H1 (cell line): ENCODE results near the gene PTK6. TPM values are rescaled to one million over a fixed set of nuclear protein-coding genes. Genes with fewer than 3 reads are reported as not detected.

Source experiments
- CTCF ChIA-PET: fragments of 300-600 bp; sonication (Branson Sonifier 250); formaldehyde crosslinking; loops from one replicate; lab custom pipeline; 2021; ENCODE audit not compliant: partially characterized antibody; lab: Charles Lee
- POLR2A ChIA-PET: fragments of 300-600 bp; sonication (Branson Sonifier 250); formaldehyde crosslinking; loops from one replicate; lab custom pipeline; 2021; ENCODE audit warnings: inconsistent platforms; ENCODE audit not compliant: partially characterized antibody; lab: Charles Lee
- DNase-seq, 2 experiments: peaks; one replicate each; pipeline versions ENCODE4 v3.0.0 to v3.0.0-alpha.2; 2010 to 2022; ENCODE audit warnings: low spot score in 2 of 2, low read depth in 1 of 2, mixed read lengths in 1 of 2
- FAIRE-seq: peaks from 2 replicates; lab custom pipeline; 2011; peaks lifted over from hg19 to GRCh38; lab: Jason Lieb, UNC
- H2AFZ ChIP-seq: 2 replicates; pipeline ENCODE4 v1.8.1; 2012; ENCODE audit warnings: low read length, inconsistent platforms
- H2AK5ac ChIP-seq: 2 replicates; pipeline ENCODE4 v1.6.1; 2013; ENCODE audit warnings: low read depth, low read length
- H2BK120ac ChIP-seq: replicated peaks from 2 replicates; pipeline ENCODE3; 2013; ENCODE audit warnings: low read depth, low read length, inconsistent platforms
- H2BK12ac ChIP-seq: 2 replicates; pipeline ENCODE4 v1.6.1; 2013; ENCODE audit warnings: low read depth, low read length
- H2BK15ac ChIP-seq: 2 replicates; pipeline ENCODE4 v1.6.1; 2013; ENCODE audit warnings: low read length
- H2BK20ac ChIP-seq: 2 replicates; pipeline ENCODE4 v1.6.1; 2013; ENCODE audit warnings: low read length
- H2BK5ac ChIP-seq: 2 replicates; pipeline ENCODE4 v1.6.1; 2013; ENCODE audit warnings: low read depth, low read length
- H3K14ac ChIP-seq: 2 replicates; pipeline ENCODE4 v1.6.1; 2013; ENCODE audit warnings: inconsistent platforms; ENCODE audit not compliant: insufficient read length
- H3K18ac ChIP-seq: 2 replicates; pipeline ENCODE4 v1.6.1; 2013; ENCODE audit warnings: low read length; ENCODE audit errors: extremely low read depth
- H3K23ac ChIP-seq: 2 replicates; pipeline ENCODE4 v1.6.1; 2013; ENCODE audit warnings: inconsistent platforms; ENCODE audit not compliant: insufficient read length
- H3K23me2 ChIP-seq: 2 replicates; pipeline ENCODE4 v1.6.1; 2013; ENCODE audit warnings: low read depth, low read length
- H3K27ac ChIP-seq: 2 replicates; pipeline ENCODE4 v1.6.1; 2011; ENCODE audit warnings: low read depth, low read length, inconsistent platforms
- H3K27me3 ChIP-seq, 4 experiments: replicated peaks in 1 of 4; 1 replicate in 1 of 4; 2 replicates in 3 of 4; pipeline versions ENCODE4 v1.6.1 to v1.8.1; 2011 to 2013; ENCODE audit warnings: low read length in 3 of 4, mild to moderate bottlenecking in 3 of 4, inconsistent platforms in 2 of 4, mixed read lengths in 2 of 4, moderate library complexity in 1 of 4; ENCODE audit not compliant: control insufficient read depth in 3 of 4, insufficient read depth in 3 of 4; ENCODE audit errors: extremely low read depth in 1 of 4
- H3K36me3 ChIP-seq, 4 experiments: 2 replicates each; pipeline versions ENCODE4 v1.6.1 to v1.8.1; 2011 to 2013; ENCODE audit warnings: mild to moderate bottlenecking in 4 of 4, low read length in 3 of 4, moderate library complexity in 2 of 4, control low read depth in 1 of 4, inconsistent platforms in 1 of 4; ENCODE audit not compliant: insufficient read depth in 4 of 4, control insufficient read depth in 2 of 4
- H3K4ac ChIP-seq: replicated peaks from 2 replicates; pipeline ENCODE3; 2013; ENCODE audit warnings: low read length, low read depth, mixed read lengths, inconsistent platforms; ENCODE audit not compliant: insufficient read length
- H3K4me1 ChIP-seq, 4 experiments: replicated peaks in 1 of 4; 1 replicate in 1 of 4; 2 replicates in 3 of 4; pipeline versions ENCODE4 v1.6.1 to v1.8.1; 2011 to 2013; ENCODE audit warnings: low read length in 3 of 4, inconsistent platforms in 2 of 4, mixed read lengths in 1 of 4; ENCODE audit not compliant: insufficient read depth in 4 of 4, control insufficient read depth in 3 of 4
- H3K4me2 ChIP-seq, 2 experiments: 2 replicates each; pipeline versions ENCODE4 v1.6.1 to v1.8.1; 2011 to 2013; ENCODE audit warnings: low read depth in 2 of 2, low read length in 2 of 2, control low read depth in 1 of 2, inconsistent platforms in 1 of 2, mild to moderate bottlenecking in 1 of 2; ENCODE audit not compliant: insufficient read depth in 1 of 2
- H3K4me3 ChIP-seq, 4 experiments: fragments of 200-600, 300-600 bp in 1 of 4; sonication (generic), shearing (Covaris generic), sonication (Bioruptor Twin) in 1 of 4; 2 replicates each; pipeline versions ENCODE4 v1.5.1 to v1.8.1; 2011 to 2016; ENCODE audit warnings: low read length in 4 of 4, low read depth in 3 of 4, control low read depth in 2 of 4, inconsistent platforms in 2 of 4, mild to moderate bottlenecking in 2 of 4, mixed read lengths in 1 of 4, moderate library complexity in 1 of 4; ENCODE audit not compliant: insufficient read depth in 2 of 4; ENCODE audit errors: extremely low read depth in 1 of 4
- H3K56ac ChIP-seq: replicated peaks from 2 replicates; pipeline ENCODE3; 2013; ENCODE audit warnings: low read depth, mild to moderate bottlenecking, mixed read lengths, low read length, inconsistent platforms; ENCODE audit not compliant: insufficient read length
- H3K79me1 ChIP-seq: 2 replicates; pipeline ENCODE4 v1.6.1; 2013; ENCODE audit warnings: low read depth, low read length, control low read depth
- H3K79me2 ChIP-seq, 2 experiments: 2 replicates each; pipeline versions ENCODE4 v1.6.1 to v1.8.1; 2012 to 2013; ENCODE audit warnings: low read length in 2 of 2, mild to moderate bottlenecking in 2 of 2, inconsistent platforms in 1 of 2; ENCODE audit not compliant: insufficient read depth in 2 of 2, control insufficient read depth in 1 of 2
- H3K9ac ChIP-seq, 4 experiments: replicated peaks in 1 of 4; 1 replicate in 1 of 4; 2 replicates in 3 of 4; pipeline versions ENCODE4 v1.6.1 to v1.8.1; 2011 to 2013; ENCODE audit warnings: low read depth in 3 of 4, low read length in 3 of 4, control low read depth in 2 of 4, mild to moderate bottlenecking in 2 of 4, moderate library complexity in 2 of 4, inconsistent platforms in 1 of 4; ENCODE audit errors: extremely low read depth in 1 of 4
- H3K9me3 ChIP-seq, 2 experiments: 2 replicates each; pipeline versions ENCODE4 v1.6.1 to v1.8.1; 2012 to 2013; ENCODE audit warnings: mild to moderate bottlenecking in 2 of 2, moderate library complexity in 2 of 2, control low read depth in 1 of 2, inconsistent platforms in 1 of 2, low read depth in 1 of 2, low read length in 1 of 2, mixed read lengths in 1 of 2; ENCODE audit not compliant: insufficient read depth in 2 of 2
- H4K20me1 ChIP-seq, 2 experiments: replicated peaks in 1 of 2; 2 replicates each; pipeline versions ENCODE3 to v1.8.1; 2011 to 2013; ENCODE audit warnings: inconsistent platforms in 2 of 2, low read length in 2 of 2, mild to moderate bottlenecking in 1 of 2; ENCODE audit not compliant: insufficient read depth in 2 of 2, control insufficient read depth in 1 of 2
- H4K5ac ChIP-seq: 2 replicates; pipeline ENCODE4 v1.6.1; 2013; ENCODE audit warnings: low read length, low read depth, mixed read lengths, inconsistent platforms; ENCODE audit not compliant: insufficient read length
- H4K8ac ChIP-seq: 2 replicates; pipeline ENCODE4 v1.8.0; 2013; ENCODE audit warnings: mild to moderate bottlenecking, moderate library complexity, low read length, inconsistent platforms; ENCODE audit not compliant: insufficient read depth; ENCODE audit errors: extremely low read depth
- H4K91ac ChIP-seq: replicated peaks from 2 replicates; pipeline ENCODE3; 2013; ENCODE audit warnings: low read length, mixed read lengths, inconsistent platforms; ENCODE audit not compliant: insufficient read length
- ASH2L ChIP-seq: fragments of 200-600, 300-600 bp; sonication (generic); IDR thresholded peaks from one replicate; pipeline ENCODE4 v1.7.1; 2017; ENCODE audit warnings: low read length
- EZH2 ChIP-seq: fragments of 200-600 bp; sonication (generic); IDR thresholded peaks from 2 replicates; pipeline ENCODE4 v1.7.1; 2012; ENCODE audit warnings: low read depth, mild to moderate bottlenecking, moderate library complexity, low read length, inconsistent platforms; ENCODE audit not compliant: severe bottlenecking
- KDM1A ChIP-seq: fragments of 200-600, 300-600 bp; sonication (generic); IDR thresholded peaks from 2 replicates; pipeline ENCODE4 v1.7.1; 2016; ENCODE audit warnings: mild to moderate bottlenecking, low read length, borderline replicate concordance
- NANOG ChIP-seq: IDR thresholded peaks from 2 replicates; pipeline ENCODE4 v1.6.1; 2011; ENCODE audit warnings: low read length, low read depth, mild to moderate bottlenecking, inconsistent platforms; ENCODE audit not compliant: insufficient read depth, poor library complexity, severe bottlenecking
- RBBP5 ChIP-seq: IDR thresholded peaks from 2 replicates; pipeline ENCODE4 v1.7.1; 2012; ENCODE audit warnings: low read depth, mild to moderate bottlenecking, inconsistent platforms, low read length, moderate library complexity, borderline replicate concordance
- WGBS, 2 experiments: shearing (Covaris generic) in 1 of 2; methylation state at CpG; one replicate each; pipeline versions ENCODE4 v1.1.6 to v1.1.7; 2013 to 2015; ENCODE audit warnings: low lambda C conversion rate in 2 of 2, mixed read lengths in 2 of 2, inconsistent platforms in 1 of 2, low coverage in 1 of 2, missing lambda C conversion rate in 1 of 2; ENCODE audit not compliant: insufficient replicate concordance in 2 of 2, insufficient coverage in 1 of 2, insufficient read length in 1 of 2; ENCODE audit errors: extremely low coverage in 1 of 2, missing lambda C conversion rate in 1 of 2; 5-methylcytosine and 5-hydroxymethylcytosine counted together
- polyA plus RNA-seq, 7 experiments: library from polyadenylated mRNA; depleted of rRNA in 3 of 7; stranded (reverse) in 5 of 7; unstranded in 2 of 7; fragments of >200 nt in 5 of 7; fragments of 200-250 nt in 2 of 7; gene quantifications; 1 replicate in 5 of 7; 2 replicates in 1 of 7; 4 replicates in 1 of 7; pipeline versions ENCODE4 v1.2.1 to v1.2.3, GENCODE V29; 2011 to 2013; ENCODE audit warnings: missing spikeins in 2 of 7, mixed read lengths in 2 of 7
- total RNA-seq: library from RNA; stranded (reverse); fragmentation: NEBNext Ultra II Directional; extraction: Animal tissue kit (Norgen Biotek cat#: 25700); gene quantifications from 2 replicates; pipeline ENCODE4 v1.2.1, GENCODE V29; 2021
- TF ChIP-seq, protein P1 (sequence below): IDR thresholded peaks from 2 replicates; pipeline ENCODE4 v1.6.1; 2012; ENCODE audit warnings: inconsistent platforms

The PTK6 gene
- total and polyA plus RNA-seq, 2 of the 8 experiments (the other 6 are each of a cell fraction or from before 2014, with no cell fraction given), result 0.12 to 0.19 TPM

- no peaks in the 10 kb centered on the region for H3K79me2 ChIP-seq
- H3K36me3 ChIP-seq, result no peaks in the 10 kb centered on the region; a peak in 4 of 8 replicates
- no peaks in the 10 kb centered on the region for H3K27me3 ChIP-seq
- no peak overlapping the region for H2AK5ac ChIP-seq
- no peaks in the 10 kb centered on the region for H3K9me3 ChIP-seq
- H2BK15ac ChIP-seq, result no peak overlapping the region
- no peak overlapping the region for H4K91ac ChIP-seq
- no peak overlapping the region for H4K5ac ChIP-seq
- no peak overlapping the region for H2BK12ac ChIP-seq
- POLR2A ChIA-PET, result interaction anchor here (0.7 to 1.7 kb wide), 5 partner anchors 11 to 60 kb away, joined by 3 to 5 read pairs (median 3); partner anchors contain the start of gene PPDPF
- H2AFZ ChIP-seq, result no peak overlapping the region
- TF ChIP-seq EZH2 (no peak), ASH2L (no peak), NANOG (no peak), KDM1A (no peak), RBBP5 (no peak)
- TF ChIP-seq, protein P1, sequence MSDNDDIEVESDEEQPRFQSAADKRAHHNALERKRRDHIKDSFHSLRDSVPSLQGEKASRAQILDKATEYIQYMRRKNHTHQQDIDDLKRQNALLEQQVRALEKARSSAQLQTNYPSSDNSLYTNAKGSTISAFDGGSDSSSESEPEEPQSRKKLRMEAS, result no peak
- no peak overlapping the region for H3K18ac ChIP-seq
- no peak overlapping the region for H3K9ac ChIP-seq
- no peak overlapping the region for H3K4me3 ChIP-seq
- H3K4me1 ChIP-seq, result peaks cover 0 to 6% (median 1%) of the 10 kb centered on the region in 4 experiments; a peak in 2 of 7 replicates
- DNase-seq, result no peak
- no peak overlapping the region for H3K14ac ChIP-seq
- no peaks in the 10 kb centered on the region for H3K23me2 ChIP-seq
- no peak overlapping the region for H2BK20ac ChIP-seq
- CTCF ChIA-PET, result interaction anchor here (0.8 to 1.7 kb wide), 6 partner anchors 11 to 80 kb away, joined by 3 to 7 read pairs (median 4); partner anchors contain the start of gene PTK6
- no peak overlapping the region for H3K27ac ChIP-seq
- 95% methylated on average over 23 of the region's 36 CpGs; no CpG with 5 or more reads in 1 of the 2 experiments for WGBS, 2 experiments
- no peak overlapping the region for H4K8ac ChIP-seq
- no peak overlapping the region for H2BK5ac ChIP-seq
- no peak for FAIRE-seq
- no peaks in the 10 kb centered on the region for H4K20me1 ChIP-seq
- H3K4ac ChIP-seq, result no peak overlapping the region
- no peak overlapping the region for H3K4me2 ChIP-seq
- H2BK120ac ChIP-seq, result no peak overlapping the region
- no peak overlapping the region for H3K56ac ChIP-seq
- H3K23ac ChIP-seq, result no peak overlapping the region
- no peaks in the 10 kb centered on the region for H3K79me1 ChIP-seq
These were observed 24.6 kb upstream of the PTK6 start for GRCh38 chr20:63561624-63562396.
